Measurements from ENCODE around the gene RPL10.

DNA sequence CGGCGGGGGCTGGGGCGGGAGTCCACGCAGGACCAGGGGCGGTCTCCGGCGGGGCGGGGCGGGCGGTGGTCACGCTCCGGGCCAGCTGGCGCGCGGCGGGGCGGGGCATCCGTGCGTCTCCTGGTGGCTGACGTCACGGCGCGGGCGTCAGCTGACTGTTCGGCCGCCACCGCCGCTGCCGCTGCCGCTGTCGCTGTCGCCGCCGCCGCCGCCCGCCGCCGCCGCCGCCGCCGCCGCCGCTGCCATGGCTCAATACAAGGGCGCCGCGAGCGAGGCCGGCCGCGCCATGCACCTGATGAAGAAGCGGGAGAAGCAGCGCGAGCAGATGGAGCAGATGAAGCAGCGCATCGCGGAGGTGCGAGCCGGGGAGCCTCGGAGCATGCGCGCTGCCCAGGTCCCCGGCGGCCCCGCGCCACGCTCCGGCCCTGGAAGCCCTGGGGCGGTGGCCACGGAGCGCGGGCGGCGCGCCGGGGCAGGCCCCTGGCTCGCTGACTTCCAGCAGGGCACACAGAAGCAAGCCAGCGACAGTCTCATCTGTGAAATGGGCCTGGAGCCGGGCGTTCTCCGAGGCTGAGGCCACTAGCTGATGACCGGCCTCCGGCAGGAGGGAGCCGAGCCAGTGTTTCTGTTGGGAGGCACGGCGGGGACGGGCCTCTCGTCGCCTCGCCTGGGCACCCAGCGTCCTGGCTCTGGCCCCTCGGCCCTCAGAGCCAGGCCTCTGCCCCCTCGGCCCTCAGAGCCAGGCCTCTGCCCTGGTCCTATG, 46.0 kb downstream of the RPL10 start, which contains the start of gene FAM50A:
- no peak for TF ChIP-seq CTCF (conservative IDR thresholded peaks at IDR 0.05; ENCODE audit: low read depth, low read length)
- TF ChIP-seq EZH2 (IDR thresholded peaks at IDR 0.05; ENCODE audit: borderline replicate concordance, low read depth, low read length, poor library complexity, severe bottlenecking) = no peak

All from A673 (cell line).